Left lung (tissue), 14 donors: Measurements from ENCODE around the gene CELF5. TPM values are rescaled to one million over a fixed set of nuclear protein-coding genes. Genes with fewer than 3 reads are reported as not detected.
A peak's percentile ranks its signal among the peaks of the same experiment; 100 is the strongest.

Source experiments
- ATAC-seq: fragments of 200-7000 bp; cut with Tn5 transposase; one replicate; pipeline ENCODE4 v1.9.1; 2020; ENCODE audit warnings: moderate library complexity
- DNase-seq, 4 donors: peaks; one replicate each; pipeline ENCODE4 v3.0.0-alpha.2; 2013 to 2020
- H3K27ac ChIP-seq, 2 donors: fragments of 200-600 bp; sonication (generic) in 1 of 2; one replicate each; pipeline versions ENCODE4 v1.5.0 to v1.8.0; 2020 to 2021
- H3K27me3 ChIP-seq, 2 donors: fragments of 200-600 bp; sonication (generic) in 1 of 2; one replicate each; pipeline versions ENCODE4 v1.5.0 to v1.8.0; 2020 to 2021
- H3K36me3 ChIP-seq, 2 donors: fragments of 200-600 bp; sonication (generic) in 1 of 2; one replicate each; pipeline versions ENCODE4 v1.5.0 to v1.8.0; 2020 to 2021
- H3K4me1 ChIP-seq, 2 donors: fragments of 200-600 bp; one replicate each; pipeline ENCODE4 v1.8.0; 2021
- H3K4me3 ChIP-seq, 2 donors: fragments of 200-600 bp; sonication (generic) in 1 of 2; one replicate each; pipeline versions ENCODE4 v1.5.0 to v1.8.0; 2020 to 2021; ENCODE audit warnings: mild to moderate bottlenecking in 1 of 2
- H3K9me3 ChIP-seq, 2 donors: fragments of 200-600 bp; sonication (generic) in 1 of 2; one replicate each; pipeline versions ENCODE4 v1.5.0 to v1.8.0; 2020 to 2021
- CTCF ChIP-seq, 2 donors: fragments of 200-600 bp; sonication (generic) in 1 of 2; IDR thresholded peaks; one replicate each; pipeline versions ENCODE4 v1.5.0 to v1.8.0; 2021; ENCODE audit warnings: antibody characterized with exemption in 2 of 2
- intact Hi-C, 2 donors: fragments of 100-400 bp; cut with DNase I; formaldehyde crosslinking; loops; one replicate each; pipeline versions ENCODE4 v1.11.2 to v1.14.2; 2022
- long read RNA-seq, 12 donors: library from polyadenylated mRNA in 2 of 12; unstranded in 2 of 12; transcript quantifications; one replicate each; pipeline ENCODE4 v2.0.0 and lab custom pipeline, GENCODE V29; 2019 to 2026
- polyA plus RNA-seq, 6 donors: library from polyadenylated mRNA; unstranded; fragments of 120-200 nt; gene quantifications; one replicate each; pipeline ENCODE4 v1.2.1, GENCODE V29; 2013; ENCODE audit not compliant: insufficient read length in 6 of 6
- total RNA-seq, 2 donors: library from RNA; stranded (reverse); fragmentation: NEBNext Ultra II Directional; extraction: Animal tissue kit (Norgen Biotek cat#: 25700); gene quantifications; one replicate each; pipeline ENCODE4 v1.2.1, GENCODE V29; 2021
- donor health status: DM: no; HTN: yes; CAD: no.
- donor health status: DM: no; HTN: no; CAD: no.

The CELF5 gene
- total RNA-seq (under 1 TPM in 1 of 2 donors, not detected in 1; 0.38 TPM), polyA plus RNA-seq (1 to 10 TPM; 1.0 to 3.9 (median 2.5) TPM)
- long read RNA-seq, donor 1: 0 reads
- long read RNA-seq, donor 2: 0 reads
- long read RNA-seq, donor 3: 0 reads
- long read RNA-seq, donor 4: 0 reads
- long read RNA-seq, donor 5: 0 reads
- long read RNA-seq, donor 6: 0 reads
- long read RNA-seq, donor 7: 0 reads
- long read RNA-seq, donor 8: 0 reads
- long read RNA-seq, donor 9: 0 reads
- long read RNA-seq, donor 10: 0 reads
- long read RNA-seq, donor 11: 0 reads
- long read RNA-seq, donor 12: 0 reads

GRCh38 chr19:3224346-3225168, at the start of gene CELF5:
Gene CELF5 (plus strand): TSS chr19:3224661. CDS start chr19:3224740, 79 bp downstream.
- H3K9me3 ChIP-seq: no peaks in the 10 kb centered on the region
- intact Hi-C loops: no loop called here
- TF ChIP-seq CTCF (IDR thresholded peaks at IDR 0.05): peak; percentile 52 to 57
- H3K27me3 ChIP-seq: peaks cover 31 to 88% of the 10 kb centered on the region in 2 donors
- no peaks in the 10 kb centered on the region for H3K36me3 ChIP-seq
- DNase-seq (peak in 3 of 4 donors; percentile 25 to 89 (median 46)), ATAC-seq (peak; percentile 87)
- no peak within 1 kb of the TSS for H3K27ac ChIP-seq
- H3K4me1 ChIP-seq: peaks cover 0 to 4% of the 10 kb centered on the region in 2 donors
- H3K4me3 ChIP-seq: no peak within 1 kb of the TSS

- DNase-seq (peak; percentile 34 to 91 (median 84)), ATAC-seq (peak; percentile 66)
- Histone ChIP-seq H3K4me3 (no peak overlapping the region), H3K36me3 (no peaks in the 10 kb centered on the region), H3K27ac (peak overlapping the region; percentile 86 to 96), H3K4me1 (peaks cover 8 to 53% of the 10 kb centered on the region in 2 donors), H3K27me3 (no peaks in the 10 kb centered on the region), H3K9me3 (no peaks in the 10 kb centered on the region)
- TF ChIP-seq CTCF (IDR thresholded peaks at IDR 0.05): no peak
- intact Hi-C loops: no loop called here
Measured at GRCh38 chr19:3175781-3176714, 48.4 kb upstream of the CELF5 start.

GRCh38 chr19:3176715-3177501, 47.6 kb upstream of the CELF5 start:
- Histone ChIP-seq H3K27ac (peak overlapping the region; percentile 86 to 96), H3K36me3 (no peaks in the 10 kb centered on the region), H3K4me3 (peak overlapping the region in 1 of 2 donors; percentile 24), H3K4me1 (peaks cover 8 to 61% of the 10 kb centered on the region in 2 donors), H3K9me3 (no peaks in the 10 kb centered on the region), H3K27me3 (no peaks in the 10 kb centered on the region)
- TF ChIP-seq CTCF (IDR thresholded peaks at IDR 0.05): no peak
- intact Hi-C loops: no loop called here
- peak; percentile 92 for ATAC-seq
- peak in 3 of 4 donors; percentile 52 to 91 (median 87) for DNase-seq

- Histone ChIP-seq H3K27me3 (no peaks in the 10 kb centered on the region), H3K4me3 (peak within 1 kb of the TSS; percentile 21 to 63), H3K36me3 (no peaks in the 10 kb centered on the region), H3K9me3 (no peaks in the 10 kb centered on the region), H3K4me1 (peaks cover 8 to 72% of the 10 kb centered on the region in 2 donors), H3K27ac (peak within 1 kb of the TSS; percentile 85 to 97)
- DNase-seq (peak in 1 of 4 donors; percentile 86), ATAC-seq (peak; percentile 2)
- TF ChIP-seq CTCF (IDR thresholded peaks at IDR 0.05): peak in 1 of 2 donors; percentile 27
- intact Hi-C loops: no loop called here
Measured at GRCh38 chr19:3178377-3178972, 46.0 kb upstream of the CELF5 start, which contains the start of gene S1PR4. Gene S1PR4 (plus strand): TSS chr19:3178769. CDS start chr19:3178793, 24 bp downstream.
